ENCODE results near the gene EXD3. TPM values are rescaled to one million over a fixed set of nuclear protein-coding genes. Genes with fewer than 3 reads are reported as not detected.
A peak's percentile ranks its signal among the peaks of the same experiment; 100 is the strongest.
"Not testable (repeated sequence)": the region's sequence is repeated elsewhere in the genome, so short reads cannot be mapped to it uniquely, and the experiment has no call there.

EXD3 gene
- polyA plus RNA-seq, 2 of the 4 experiments (the other 2 are of a cell fraction) = 3.4 to 4.5 TPM

DNA sequence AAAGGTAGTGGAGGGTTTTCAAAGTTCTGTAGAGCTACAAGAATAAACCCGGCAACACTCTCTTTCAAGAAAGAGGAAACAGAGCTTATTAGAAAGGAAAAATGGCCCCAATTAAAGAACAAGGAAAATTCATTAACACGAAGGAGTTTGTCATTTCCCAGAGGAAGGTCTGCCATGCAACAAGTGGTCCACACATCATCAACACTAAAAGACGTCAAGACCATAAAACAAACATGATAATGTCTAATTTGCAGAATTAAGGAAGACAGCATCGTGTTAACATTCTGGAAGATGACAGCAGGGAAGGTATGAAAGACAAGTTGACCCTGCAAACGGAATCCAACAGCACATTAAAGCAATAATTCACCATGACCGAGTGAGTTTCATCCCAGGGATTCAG is 92.3 kb downstream of the EXD3 start:
- FAIRE-seq (no peak), DNase-seq (ENCODE audit: low read depth in 1 of 2, low spot score in 1 of 2) (no peak), ATAC-seq (no peak)
- Histone ChIP-seq H3K27ac (no peak overlapping the region), H3K9me3 (peaks cover 8% of the 10 kb centered on the region; the same call in 2 of the 3 replicates), H3K4me1 (no peaks in the 10 kb centered on the region), H3K4me3 (no peak overlapping the region), H3K4me2 (no peak overlapping the region)
- CTCF ChIA-PET = no interaction called here
- TF ChIP-seq CBX8 (IDR thresholded peaks at IDR 0.05) = no peak
- no peak for TF ChIP-seq EHF (CRISPR knock-in tag; IDR thresholded peaks at IDR 0.05)
- no peak for TF ChIP-seq MAFK (IDR thresholded peaks at IDR 0.05; ENCODE audit: partially characterized antibody)
- no peak for TF ChIP-seq CBX2 (IDR thresholded peaks at IDR 0.05; ENCODE audit: borderline replicate concordance, low read depth)
- no peak for TF ChIP-seq ZFP36 (IDR thresholded peaks at IDR 0.05; ENCODE audit: borderline replicate concordance, partially characterized antibody)
- no peak for TF ChIP-seq FOXS1 (CRISPR knock-in tag; IDR thresholded peaks at IDR 0.05)
- TF ChIP-seq POLR2AphosphoS2 (conservative IDR thresholded peaks at IDR 0.05; ENCODE audit: low read length) = no peak
- TF ChIP-seq, protein P1, sequence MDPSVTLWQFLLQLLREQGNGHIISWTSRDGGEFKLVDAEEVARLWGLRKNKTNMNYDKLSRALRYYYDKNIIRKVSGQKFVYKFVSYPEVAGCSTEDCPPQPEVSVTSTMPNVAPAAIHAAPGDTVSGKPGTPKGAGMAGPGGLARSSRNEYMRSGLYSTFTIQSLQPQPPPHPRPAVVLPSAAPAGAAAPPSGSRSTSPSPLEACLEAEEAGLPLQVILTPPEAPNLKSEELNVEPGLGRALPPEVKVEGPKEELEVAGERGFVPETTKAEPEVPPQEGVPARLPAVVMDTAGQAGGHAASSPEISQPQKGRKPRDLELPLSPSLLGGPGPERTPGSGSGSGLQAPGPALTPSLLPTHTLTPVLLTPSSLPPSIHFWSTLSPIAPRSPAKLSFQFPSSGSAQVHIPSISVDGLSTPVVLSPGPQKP (IDR thresholded peaks at IDR 0.05; ENCODE audit: low read depth, low read length) = no peak
- TF ChIP-seq ZNF302 (CRISPR knock-in tag; IDR thresholded peaks at IDR 0.05) = no peak
- TF ChIP-seq, protein P2, sequence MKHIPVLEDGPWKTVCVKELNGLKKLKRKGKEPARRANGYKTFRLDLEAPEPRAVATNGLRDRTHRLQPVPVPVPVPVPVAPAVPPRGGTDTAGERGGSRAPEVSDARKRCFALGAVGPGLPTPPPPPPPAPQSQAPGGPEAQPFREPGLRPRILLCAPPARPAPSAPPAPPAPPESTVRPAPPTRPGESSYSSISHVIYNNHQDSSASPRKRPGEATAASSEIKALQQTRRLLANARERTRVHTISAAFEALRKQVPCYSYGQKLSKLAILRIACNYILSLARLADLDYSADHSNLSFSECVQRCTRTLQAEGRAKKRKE (CRISPR knock-in tag; IDR thresholded peaks at IDR 0.05; ENCODE audit: low read depth) = no peak
- WGBS (ENCODE audit: missing lambda C conversion rate) = 43% methylated on average over 6 of the region's 6 CpGs
- POLR2A ChIA-PET = no interaction called here

DNA sequence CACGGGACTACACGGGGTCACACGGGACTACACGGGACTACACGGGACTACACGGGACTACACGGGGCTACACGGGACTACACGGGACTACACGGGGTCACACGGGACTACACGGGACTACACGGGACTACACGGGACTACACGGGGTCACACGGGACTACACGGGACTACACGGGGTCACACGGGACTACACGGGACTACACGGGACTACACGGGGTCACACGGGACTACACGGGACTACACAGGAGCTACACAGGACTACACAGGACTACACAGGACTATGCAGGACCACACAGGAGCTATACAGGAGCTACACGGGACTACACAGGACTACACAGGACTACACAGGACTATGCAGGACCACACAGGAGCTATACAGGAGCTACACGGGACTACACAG is 93.4 kb downstream of the EXD3 start:
- 29% methylated on average over 6 of the region's 26 CpGs for WGBS (ENCODE audit: missing lambda C conversion rate)
- H3K9me3 ChIP-seq; H3K4me1 ChIP-seq; ATAC-seq; POLR2A ChIA-PET; H3K4me3 ChIP-seq; DNase-seq (ENCODE audit: low read depth in 1 of 2, low spot score in 1 of 2); H3K27ac ChIP-seq; CTCF ChIA-PET; H3K4me2 ChIP-seq; FAIRE-seq: not testable (repeated sequence)

DNA sequence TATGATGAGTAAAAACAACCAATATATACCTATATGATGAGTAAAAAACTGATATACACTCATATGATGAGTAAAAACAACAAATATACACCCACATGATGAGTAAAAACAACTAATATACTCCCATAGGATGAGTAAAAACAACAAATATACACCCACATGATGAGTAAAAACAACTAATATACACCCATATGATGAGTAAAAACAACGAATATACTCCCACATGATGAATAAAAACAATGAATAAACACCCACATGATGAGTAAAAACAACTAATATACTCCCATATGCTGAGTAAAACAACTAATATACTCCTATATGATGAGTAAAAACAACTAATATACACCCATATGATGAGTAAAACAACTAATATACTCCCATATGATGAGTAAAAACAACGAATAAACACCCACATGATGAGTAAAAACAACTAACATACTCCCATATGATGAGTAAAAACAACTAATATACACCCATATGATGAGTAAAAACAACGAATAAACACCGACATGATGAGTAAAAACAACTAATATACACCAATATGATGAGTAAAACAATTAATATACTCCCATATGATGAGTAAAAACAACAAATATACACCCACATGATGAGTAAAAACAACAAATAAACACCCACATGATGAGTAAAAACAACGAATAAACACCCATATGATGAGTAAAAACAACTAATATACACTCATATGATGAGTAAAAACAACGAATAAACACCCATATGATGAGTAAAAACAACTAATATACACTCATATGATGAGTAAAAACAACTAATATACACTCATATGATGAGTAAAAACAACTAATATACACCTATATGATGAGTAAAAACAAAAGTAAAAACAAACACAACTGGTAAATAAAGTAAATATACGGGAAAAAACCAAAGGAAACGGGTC is 95.1 kb downstream of the EXD3 start:
- 15% methylated on average over 8 of the region's 8 CpGs for WGBS (ENCODE audit: missing lambda C conversion rate)
- H3K4me3 ChIP-seq; H3K4me1 ChIP-seq; H3K9me3 ChIP-seq; POLR2A ChIA-PET; CTCF ChIA-PET; H3K4me2 ChIP-seq; DNase-seq (ENCODE audit: low read depth in 1 of 2, low spot score in 1 of 2); H3K27ac ChIP-seq: not testable (repeated sequence)
- peak; percentile 91; the same call in 1 of the 2 replicates for TF ChIP-seq CBX8 (IDR thresholded peaks at IDR 0.05)
- peak; percentile 61 for TF ChIP-seq ZFP36 (IDR thresholded peaks at IDR 0.05; ENCODE audit: borderline replicate concordance, partially characterized antibody)
- TF ChIP-seq RNF2 (IDR thresholded peaks at IDR 0.05; ENCODE audit: borderline replicate concordance, low read depth) = peak; percentile 99
- ATAC-seq = peak in 1 of 2 experiments; percentile 63; a peak in 1 of 6 replicates
- peak; percentile 100 for FAIRE-seq

DNA sequence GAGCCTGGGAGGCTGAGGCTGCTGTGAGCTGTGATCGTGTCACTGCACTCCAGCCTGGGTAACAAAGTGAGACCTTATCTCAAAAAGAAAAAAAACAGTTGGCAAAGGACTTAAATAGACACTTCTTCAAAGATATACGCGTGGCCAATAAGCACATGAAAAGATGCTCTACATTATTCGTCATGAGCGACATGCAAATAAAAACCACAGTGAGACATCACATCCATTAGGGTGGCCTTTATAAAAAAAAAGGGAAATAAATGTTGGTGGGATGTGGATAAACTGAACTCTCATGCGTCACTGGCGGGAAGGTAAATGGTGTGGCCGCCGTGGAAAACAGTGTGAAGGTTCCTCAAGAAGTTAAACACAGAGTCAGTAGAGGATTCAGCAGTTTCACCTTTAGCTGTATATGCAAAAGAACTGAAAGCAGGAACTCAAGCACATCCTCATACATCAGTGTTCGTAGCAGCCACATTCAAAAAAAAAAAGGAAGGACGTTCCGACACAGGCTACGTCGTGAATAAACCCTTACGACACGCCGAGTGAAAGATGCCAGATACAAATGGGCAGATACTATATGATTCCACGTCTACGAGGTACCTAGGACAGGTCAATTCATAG is 96.4 kb downstream of the EXD3 start:
- Histone ChIP-seq H3K4me1 (no peaks in the 10 kb centered on the region), H3K27ac (no peak overlapping the region), H3K9me3 (peaks cover 6% of the 10 kb centered on the region; the same call in 2 of the 3 replicates), H3K4me2 (no peak overlapping the region), H3K4me3 (no peak overlapping the region)
- FAIRE-seq (no peak), ATAC-seq (no peak; a peak in 2 of 6 replicates), DNase-seq (ENCODE audit: low read depth in 1 of 2, low spot score in 1 of 2) (no peak)
- no peak for TF ChIP-seq BHLHE40 (IDR thresholded peaks at IDR 0.05; ENCODE audit: low read depth, low read length)
- TF ChIP-seq, protein P3, sequence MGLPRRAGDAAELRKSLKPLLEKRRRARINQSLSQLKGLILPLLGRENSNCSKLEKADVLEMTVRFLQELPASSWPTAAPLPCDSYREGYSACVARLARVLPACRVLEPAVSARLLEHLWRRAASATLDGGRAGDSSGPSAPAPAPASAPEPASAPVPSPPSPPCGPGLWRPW (IDR thresholded peaks at IDR 0.05) = no peak
- TF ChIP-seq MYC (IDR thresholded peaks at IDR 0.05; ENCODE audit: borderline replicate concordance, low read length) = no peak
- TF ChIP-seq EHF (CRISPR knock-in tag; IDR thresholded peaks at IDR 0.05) = no peak
- TF ChIP-seq, protein P4, sequence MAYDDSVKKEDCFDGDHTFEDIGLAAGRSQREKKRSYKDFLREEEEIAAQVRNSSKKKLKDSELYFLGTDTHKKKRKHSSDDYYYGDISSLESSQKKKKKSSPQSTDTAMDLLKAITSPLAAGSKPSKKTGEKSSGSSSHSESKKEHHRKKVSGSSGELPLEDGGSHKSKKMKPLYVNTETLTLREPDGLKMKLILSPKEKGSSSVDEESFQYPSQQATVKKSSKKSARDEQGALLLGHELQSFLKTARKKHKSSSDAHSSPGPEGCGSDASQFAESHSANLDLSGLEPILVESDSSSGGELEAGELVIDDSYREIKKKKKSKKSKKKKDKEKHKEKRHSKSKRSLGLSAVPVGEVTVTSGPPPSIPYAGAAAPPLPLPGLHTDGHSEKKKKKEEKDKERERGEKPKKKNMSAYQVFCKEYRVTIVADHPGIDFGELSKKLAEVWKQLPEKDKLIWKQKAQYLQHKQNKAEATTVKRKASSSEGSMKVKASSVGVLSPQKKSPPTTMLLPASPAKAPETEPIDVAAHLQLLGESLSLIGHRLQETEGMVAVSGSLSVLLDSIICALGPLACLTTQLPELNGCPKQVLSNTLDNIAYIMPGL (CRISPR knock-in tag; IDR thresholded peaks at IDR 0.05; ENCODE audit: borderline replicate concordance) = no peak
- TF ChIP-seq, protein P5, sequence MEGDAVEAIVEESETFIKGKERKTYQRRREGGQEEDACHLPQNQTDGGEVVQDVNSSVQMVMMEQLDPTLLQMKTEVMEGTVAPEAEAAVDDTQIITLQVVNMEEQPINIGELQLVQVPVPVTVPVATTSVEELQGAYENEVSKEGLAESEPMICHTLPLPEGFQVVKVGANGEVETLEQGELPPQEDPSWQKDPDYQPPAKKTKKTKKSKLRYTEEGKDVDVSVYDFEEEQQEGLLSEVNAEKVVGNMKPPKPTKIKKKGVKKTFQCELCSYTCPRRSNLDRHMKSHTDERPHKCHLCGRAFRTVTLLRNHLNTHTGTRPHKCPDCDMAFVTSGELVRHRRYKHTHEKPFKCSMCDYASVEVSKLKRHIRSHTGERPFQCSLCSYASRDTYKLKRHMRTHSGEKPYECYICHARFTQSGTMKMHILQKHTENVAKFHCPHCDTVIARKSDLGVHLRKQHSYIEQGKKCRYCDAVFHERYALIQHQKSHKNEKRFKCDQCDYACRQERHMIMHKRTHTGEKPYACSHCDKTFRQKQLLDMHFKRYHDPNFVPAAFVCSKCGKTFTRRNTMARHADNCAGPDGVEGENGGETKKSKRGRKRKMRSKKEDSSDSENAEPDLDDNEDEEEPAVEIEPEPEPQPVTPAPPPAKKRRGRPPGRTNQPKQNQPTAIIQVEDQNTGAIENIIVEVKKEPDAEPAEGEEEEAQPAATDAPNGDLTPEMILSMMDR (IDR thresholded peaks at IDR 0.05) = no peak
- no peak for TF ChIP-seq TFCP2L1 (CRISPR knock-in tag; IDR thresholded peaks at IDR 0.05)
- ChIA-PET POLR2A (no interaction called here), CTCF (interaction anchor here (2.4 kb wide), 1 partner anchor 24 kb away, joined by 9 read pairs; the partner anchor contains the start of gene NRARP)
- 73% methylated on average over 19 of the region's 19 CpGs for WGBS (ENCODE audit: missing lambda C conversion rate)
